ENCODE data around the gene DNAH9. TPM values are rescaled to one million over a fixed set of nuclear protein-coding genes. Genes with fewer than 3 reads are reported as not detected.
A peak's percentile ranks its signal among the peaks of the same experiment; 100 is the strongest.

DNAH9 gene
- total and polyA plus RNA-seq, 2 donors: 0.09 to 0.48 TPM

- Histone ChIP-seq H3K27me3 (ENCODE audit: control insufficient read depth in 2 of 2, insufficient read depth in 1 of 2, low read length in 1 of 2) (no peaks in the 10 kb centered on the region), H3K9me3 (ENCODE audit: control insufficient read depth in 2 of 2, insufficient read depth in 1 of 2, low read length in 1 of 2) (no peaks in the 10 kb centered on the region), H3K4me3 (ENCODE audit: low read length in 2 of 2) (no peak overlapping the region), H3K36me3 (ENCODE audit: control insufficient read depth in 2 of 2, insufficient read depth in 2 of 2, low read length in 1 of 2) (no peaks in the 10 kb centered on the region), H3K27ac (ENCODE audit: low read depth in 1 of 2, low read length in 1 of 2) (no peak overlapping the region), H3K4me1 (ENCODE audit: control insufficient read depth in 2 of 2, insufficient read depth in 2 of 2, low read length in 2 of 2) (no peaks in the 10 kb centered on the region)
- WGBS: 89% methylated on average over 2 of the region's 2 CpGs
- no peak for DNase-seq (ENCODE audit: low read depth in 6 of 9, low spot score in 9 of 9)
Observed at GRCh38 chr17:11682646-11683045, 84.4 kb downstream of the DNAH9 start.

- no peak overlapping the region for H3K27ac ChIP-seq (ENCODE audit: low read depth in 1 of 2, low read length in 1 of 2)
- H3K4me1 ChIP-seq (ENCODE audit: control insufficient read depth in 2 of 2, insufficient read depth in 2 of 2, low read length in 2 of 2): no peaks in the 10 kb centered on the region
- H3K27me3 ChIP-seq (ENCODE audit: control insufficient read depth in 2 of 2, insufficient read depth in 1 of 2, low read length in 1 of 2): no peaks in the 10 kb centered on the region
- H3K4me3 ChIP-seq (ENCODE audit: low read length in 2 of 2): no peak overlapping the region
- no peaks in the 10 kb centered on the region for H3K9me3 ChIP-seq (ENCODE audit: control insufficient read depth in 2 of 2, insufficient read depth in 1 of 2, low read length in 1 of 2)
- H3K36me3 ChIP-seq (ENCODE audit: control insufficient read depth in 2 of 2, insufficient read depth in 2 of 2, low read length in 1 of 2): no peaks in the 10 kb centered on the region
- WGBS: 86% methylated on average over 5 of the region's 5 CpGs
- no peak for DNase-seq (ENCODE audit: low read depth in 6 of 9, low spot score in 9 of 9)
Observed at GRCh38 chr17:11690681-11691080, 92.4 kb downstream of the DNAH9 start.

GRCh38 chr17:11692688-11693087, 94.4 kb downstream of the DNAH9 start:
- no peaks in the 10 kb centered on the region for H3K4me1 ChIP-seq (ENCODE audit: control insufficient read depth in 2 of 2, insufficient read depth in 2 of 2, low read length in 2 of 2)
- H3K36me3 ChIP-seq (ENCODE audit: control insufficient read depth in 2 of 2, insufficient read depth in 2 of 2, low read length in 1 of 2): no peaks in the 10 kb centered on the region
- DNase-seq (ENCODE audit: low read depth in 6 of 9, low spot score in 9 of 9): no peak
- no peak overlapping the region for H3K4me3 ChIP-seq (ENCODE audit: low read length in 2 of 2)
- H3K27ac ChIP-seq (ENCODE audit: low read depth in 1 of 2, low read length in 1 of 2): no peak overlapping the region
- no peaks in the 10 kb centered on the region for H3K27me3 ChIP-seq (ENCODE audit: control insufficient read depth in 2 of 2, insufficient read depth in 1 of 2, low read length in 1 of 2)
- 97% methylated on average over 9 of the region's 9 CpGs for WGBS
- no peaks in the 10 kb centered on the region for H3K9me3 ChIP-seq (ENCODE audit: control insufficient read depth in 2 of 2, insufficient read depth in 1 of 2, low read length in 1 of 2)

- H3K4me3 ChIP-seq (ENCODE audit: low read length in 2 of 2): no peak overlapping the region
- no peak overlapping the region for H3K27ac ChIP-seq (ENCODE audit: low read depth in 1 of 2, low read length in 1 of 2)
- H3K9me3 ChIP-seq (ENCODE audit: control insufficient read depth in 2 of 2, insufficient read depth in 1 of 2, low read length in 1 of 2): no peaks in the 10 kb centered on the region
- no peaks in the 10 kb centered on the region for H3K27me3 ChIP-seq (ENCODE audit: control insufficient read depth in 2 of 2, insufficient read depth in 1 of 2, low read length in 1 of 2)
- DNase-seq (ENCODE audit: low read depth in 6 of 9, low spot score in 9 of 9): no peak
- H3K36me3 ChIP-seq (ENCODE audit: control insufficient read depth in 2 of 2, insufficient read depth in 2 of 2, low read length in 1 of 2): no peaks in the 10 kb centered on the region
- whole genome bisulfite sequencing: 93% methylated on average over 11 of the region's 11 CpGs
- H3K4me1 ChIP-seq (ENCODE audit: control insufficient read depth in 2 of 2, insufficient read depth in 2 of 2, low read length in 2 of 2): no peaks in the 10 kb centered on the region
Observed at GRCh38 chr17:11693284-11693683, 95.0 kb downstream of the DNAH9 start.

GRCh38 chr17:11700668-11701067, 102.4 kb downstream of the DNAH9 start:
- 95% methylated on average over 3 of the region's 3 CpGs for WGBS

GRCh38 chr17:11701911-11702310, 103.6 kb downstream of the DNAH9 start:
- H3K4me1 ChIP-seq (ENCODE audit: control insufficient read depth in 2 of 2, insufficient read depth in 2 of 2, low read length in 2 of 2): no peaks in the 10 kb centered on the region
- H3K27ac ChIP-seq (ENCODE audit: low read depth in 1 of 2, low read length in 1 of 2): no peak overlapping the region
- no peaks in the 10 kb centered on the region for H3K27me3 ChIP-seq (ENCODE audit: control insufficient read depth in 2 of 2, insufficient read depth in 1 of 2, low read length in 1 of 2)
- 90% methylated on average over 8 of the region's 8 CpGs for WGBS
- no peaks in the 10 kb centered on the region for H3K9me3 ChIP-seq (ENCODE audit: control insufficient read depth in 2 of 2, insufficient read depth in 1 of 2, low read length in 1 of 2)
- no peaks in the 10 kb centered on the region for H3K36me3 ChIP-seq (ENCODE audit: control insufficient read depth in 2 of 2, insufficient read depth in 2 of 2, low read length in 1 of 2)
- H3K4me3 ChIP-seq (ENCODE audit: low read length in 2 of 2): no peak overlapping the region
- no peak for DNase-seq (ENCODE audit: low read depth in 6 of 9, low spot score in 9 of 9)

More at GRCh38 chr17:11700668-11701067, 102.4 kb downstream of the DNAH9 start:
- no peaks in the 10 kb centered on the region for H3K36me3 ChIP-seq (ENCODE audit: control insufficient read depth in 2 of 2, insufficient read depth in 2 of 2, low read length in 1 of 2)
- H3K27me3 ChIP-seq (ENCODE audit: control insufficient read depth in 2 of 2, insufficient read depth in 1 of 2, low read length in 1 of 2): no peaks in the 10 kb centered on the region
- H3K27ac ChIP-seq (ENCODE audit: low read depth in 1 of 2, low read length in 1 of 2): no peak overlapping the region
- no peaks in the 10 kb centered on the region for H3K4me1 ChIP-seq (ENCODE audit: control insufficient read depth in 2 of 2, insufficient read depth in 2 of 2, low read length in 2 of 2)
- DNase-seq (ENCODE audit: low read depth in 6 of 9, low spot score in 9 of 9): no peak
- H3K9me3 ChIP-seq (ENCODE audit: control insufficient read depth in 2 of 2, insufficient read depth in 1 of 2, low read length in 1 of 2): no peaks in the 10 kb centered on the region
- H3K4me3 ChIP-seq (ENCODE audit: low read length in 2 of 2): no peak overlapping the region

- 93% methylated on average over 3 of the region's 3 CpGs for WGBS
- H3K9me3 ChIP-seq (ENCODE audit: control insufficient read depth in 2 of 2, insufficient read depth in 1 of 2, low read length in 1 of 2): no peaks in the 10 kb centered on the region
- H3K4me1 ChIP-seq (ENCODE audit: control insufficient read depth in 2 of 2, insufficient read depth in 2 of 2, low read length in 2 of 2): no peaks in the 10 kb centered on the region
- H3K27ac ChIP-seq (ENCODE audit: low read depth in 1 of 2, low read length in 1 of 2): no peak overlapping the region
- H3K4me3 ChIP-seq (ENCODE audit: low read length in 2 of 2): no peak overlapping the region
- DNase-seq (ENCODE audit: low read depth in 6 of 9, low spot score in 9 of 9): no peak
- H3K36me3 ChIP-seq (ENCODE audit: control insufficient read depth in 2 of 2, insufficient read depth in 2 of 2, low read length in 1 of 2): no peaks in the 10 kb centered on the region
- H3K27me3 ChIP-seq (ENCODE audit: control insufficient read depth in 2 of 2, insufficient read depth in 1 of 2, low read length in 1 of 2): no peaks in the 10 kb centered on the region
Observed at GRCh38 chr17:11704041-11704440, 105.8 kb downstream of the DNAH9 start.

- H3K9me3 ChIP-seq (ENCODE audit: control insufficient read depth in 2 of 2, insufficient read depth in 1 of 2, low read length in 1 of 2): no peaks in the 10 kb centered on the region
- DNase-seq (ENCODE audit: low read depth in 6 of 9, low spot score in 9 of 9): peak in 1 of 9 donors; percentile 5
- no peak overlapping the region for H3K27ac ChIP-seq (ENCODE audit: low read depth in 1 of 2, low read length in 1 of 2)
- H3K4me3 ChIP-seq (ENCODE audit: low read length in 2 of 2): no peak overlapping the region
- WGBS: 83% methylated on average over 3 of the region's 3 CpGs
- H3K27me3 ChIP-seq (ENCODE audit: control insufficient read depth in 2 of 2, insufficient read depth in 1 of 2, low read length in 1 of 2): no peaks in the 10 kb centered on the region
- no peaks in the 10 kb centered on the region for H3K4me1 ChIP-seq (ENCODE audit: control insufficient read depth in 2 of 2, insufficient read depth in 2 of 2, low read length in 2 of 2)
- no peaks in the 10 kb centered on the region for H3K36me3 ChIP-seq (ENCODE audit: control insufficient read depth in 2 of 2, insufficient read depth in 2 of 2, low read length in 1 of 2)
Observed at GRCh38 chr17:11705111-11705510, 106.8 kb downstream of the DNAH9 start.

- no peaks in the 10 kb centered on the region for H3K4me1 ChIP-seq (ENCODE audit: control insufficient read depth in 2 of 2, insufficient read depth in 2 of 2, low read length in 2 of 2)
Observed at GRCh38 chr17:11707586-11707985, 109.3 kb downstream of the DNAH9 start.

GRCh38 chr17:11712456-11712855, 114.2 kb downstream of the DNAH9 start:
- H3K4me3 ChIP-seq (ENCODE audit: low read length in 2 of 2): no peak overlapping the region
- no peaks in the 10 kb centered on the region for H3K4me1 ChIP-seq (ENCODE audit: control insufficient read depth in 2 of 2, insufficient read depth in 2 of 2, low read length in 2 of 2)
- H3K27ac ChIP-seq (ENCODE audit: low read depth in 1 of 2, low read length in 1 of 2): no peak overlapping the region
- 92% methylated on average over 3 of the region's 3 CpGs for WGBS
- no peak for DNase-seq (ENCODE audit: low read depth in 6 of 9, low spot score in 9 of 9)
- no peaks in the 10 kb centered on the region for H3K27me3 ChIP-seq (ENCODE audit: control insufficient read depth in 2 of 2, insufficient read depth in 1 of 2, low read length in 1 of 2)
- H3K36me3 ChIP-seq (ENCODE audit: control insufficient read depth in 2 of 2, insufficient read depth in 2 of 2, low read length in 1 of 2): no peaks in the 10 kb centered on the region
- peaks cover 0 to 2% of the 10 kb centered on the region in 2 donors for H3K9me3 ChIP-seq (ENCODE audit: control insufficient read depth in 2 of 2, insufficient read depth in 1 of 2, low read length in 1 of 2)

More at GRCh38 chr17:11707586-11707985, 109.3 kb downstream of the DNAH9 start:
- H3K4me3 ChIP-seq (ENCODE audit: low read length in 2 of 2): no peak overlapping the region
- no peaks in the 10 kb centered on the region for H3K27me3 ChIP-seq (ENCODE audit: control insufficient read depth in 2 of 2, insufficient read depth in 1 of 2, low read length in 1 of 2)
- H3K9me3 ChIP-seq (ENCODE audit: control insufficient read depth in 2 of 2, insufficient read depth in 1 of 2, low read length in 1 of 2): no peaks in the 10 kb centered on the region
- H3K36me3 ChIP-seq (ENCODE audit: control insufficient read depth in 2 of 2, insufficient read depth in 2 of 2, low read length in 1 of 2): no peaks in the 10 kb centered on the region
- no peak overlapping the region for H3K27ac ChIP-seq (ENCODE audit: low read depth in 1 of 2, low read length in 1 of 2)
- WGBS: 89% methylated on average over 4 of the region's 4 CpGs
- no peak for DNase-seq (ENCODE audit: low read depth in 6 of 9, low spot score in 9 of 9)

Measured in thymus (tissue), 11 donors.